Psoas muscle (tissue), 8 donors: ENCODE measurements around the gene ANKRD13C. TPM values are rescaled to one million over a fixed set of nuclear protein-coding genes. Genes with fewer than 3 reads are reported as not detected.

Source experiments
- ATAC-seq, 4 donors: fragments of 200-7000 bp; cut with Tn5 transposase; one replicate each; pipeline ENCODE4 v1.9.1; 2020; ENCODE audit warnings: moderate library complexity in 3 of 4, mild to moderate bottlenecking in 2 of 4
- DNase-seq, 2 donors: peaks; one replicate each; pipeline ENCODE4 v3.0.0-alpha.2; 2020
- H3K27ac ChIP-seq: fragments of 200-600 bp; one replicate; pipeline ENCODE4 v1.8.0; 2022
- H3K27me3 ChIP-seq, 3 donors: fragments of 200-600 bp in 1 of 3; one replicate each; pipeline versions ENCODE4 v1.6.1 to v1.8.0; 2013 to 2022; ENCODE audit warnings: low read length in 2 of 3, mild to moderate bottlenecking in 2 of 3, moderate library complexity in 1 of 3; ENCODE audit not compliant: insufficient read depth in 3 of 3
- H3K36me3 ChIP-seq, 2 donors: fragments of 200-600 bp in 1 of 2; one replicate each; pipeline versions ENCODE4 v1.6.1 to v1.8.0; 2013 to 2022; ENCODE audit warnings: low read depth in 1 of 2, mild to moderate bottlenecking in 1 of 2, moderate library complexity in 1 of 2; ENCODE audit not compliant: insufficient read depth in 1 of 2
- H3K4me1 ChIP-seq: fragments of 200-600 bp; one replicate; pipeline ENCODE4 v1.8.0; 2022
- H3K4me3 ChIP-seq: fragments of 200-600 bp; one replicate; pipeline ENCODE4 v1.8.0; 2022; ENCODE audit warnings: mild to moderate bottlenecking
- H3K9me3 ChIP-seq: fragments of 200-600 bp; one replicate; pipeline ENCODE4 v1.8.0; 2022
- WGBS, 3 donors: extraction: QIAGEN DNeasy Blood & Tissue Kit; methylation state at CpG; one replicate each; pipeline versions ENCODE4 v1.1.6 to v1.1.7; 2013; 5-methylcytosine and 5-hydroxymethylcytosine counted together
- intact Hi-C, 2 donors: fragments of 100-400 bp; cut with DNase I; formaldehyde crosslinking; loops; one replicate each; pipeline versions ENCODE4 v1.11.0 to v1.14.2; 2022
- long read RNA-seq, 2 donors: library from polyadenylated mRNA; unstranded; transcript quantifications; one replicate each; pipeline ENCODE4 v2.0.0, GENCODE V29; 2021
- polyA plus RNA-seq, 3 donors: library from polyadenylated mRNA; stranded (reverse); fragments of 200-250 nt; gene quantifications; one replicate each; pipeline ENCODE4 v1.2.3, GENCODE V29; 2013
- total RNA-seq, 4 donors: library from RNA; stranded (reverse); fragmentation: NEBNext Ultra II Directional in 2 of 4; extraction: Animal tissue kit (Norgen Biotek cat#: 25700) in 2 of 4; gene quantifications; one replicate each; pipeline versions ENCODE4 v1.2.1 to v1.2.4, GENCODE V29; 2021 to 2023
- TF ChIP-seq, protein P1 (sequence below): fragments of 200-600 bp; IDR thresholded peaks from one replicate; pipeline ENCODE4 v1.8.0; 2022; ENCODE audit warnings: antibody characterized with exemption
- donor health status: healthy with polysubstance abuse.
- donor health status: DM: no; HTN: no; CAD: no; lungs with moderate emphysema.
- donor health status: Bipolar disorder and iron deficiency.
- donor health status: healthy.
- donor health status: DM: yes; HTN: yes; CAD: no.
- donor health status: DM: no; HTN: no; CAD: no.
- donor health status: DM: no; HTN: no; CAD: no.
- donor health status: DM: yes; HTN: yes; CAD: no.

The ANKRD13C gene, protein sequence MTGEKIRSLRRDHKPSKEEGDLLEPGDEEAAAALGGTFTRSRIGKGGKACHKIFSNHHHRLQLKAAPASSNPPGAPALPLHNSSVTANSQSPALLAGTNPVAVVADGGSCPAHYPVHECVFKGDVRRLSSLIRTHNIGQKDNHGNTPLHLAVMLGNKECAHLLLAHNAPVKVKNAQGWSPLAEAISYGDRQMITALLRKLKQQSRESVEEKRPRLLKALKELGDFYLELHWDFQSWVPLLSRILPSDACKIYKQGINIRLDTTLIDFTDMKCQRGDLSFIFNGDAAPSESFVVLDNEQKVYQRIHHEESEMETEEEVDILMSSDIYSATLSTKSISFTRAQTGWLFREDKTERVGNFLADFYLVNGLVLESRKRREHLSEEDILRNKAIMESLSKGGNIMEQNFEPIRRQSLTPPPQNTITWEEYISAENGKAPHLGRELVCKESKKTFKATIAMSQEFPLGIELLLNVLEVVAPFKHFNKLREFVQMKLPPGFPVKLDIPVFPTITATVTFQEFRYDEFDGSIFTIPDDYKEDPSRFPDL
- 10 to 100 TPM; 10.5 to 18.1 (median 11.7) TPM for total RNA-seq
- polyA plus RNA-seq, result 10 to 100 TPM in 1 of 3 donors, 1 to 10 TPM in 2; 5.9 to 12.6 (median 6.5) TPM
- long read RNA-seq, donor 1, full-length matches to known transcripts, result 6 of 11 reads
- long read RNA-seq, donor 1, partial matches to known transcripts, result 2 of 11 reads
- long read RNA-seq, donor 1, other reads (novel, unspliced or antisense), result 3 of 11 reads
- long read RNA-seq, donor 2, full-length matches to known transcripts, result 19 of 36 reads
- long read RNA-seq, donor 2, partial matches to known transcripts, result 5 of 36 reads
- long read RNA-seq, donor 2, other reads (novel, unspliced or antisense), result 12 of 36 reads

GRCh38 chr1:70354332-70355110 is at the start of gene ANKRD13C:
Gene ANKRD13C, minus strand, starts transcription at chr1:70354722. Its CDS starts 314 bp downstream, at chr1:70354408.
- Histone ChIP-seq H3K4me3 (peak within 1 kb of the TSS; percentile 78), H3K4me1 (peaks cover 37% of the 10 kb centered on the region), H3K36me3 (no peaks in the 10 kb centered on the region), H3K27ac (peak within 1 kb of the TSS; percentile 90), H3K9me3 (no peaks in the 10 kb centered on the region), H3K27me3 (no peaks in the 10 kb centered on the region)
- peak; percentile 98 for ATAC-seq
- intact Hi-C loops, result loop anchor here in 1 of 2 donors (1.0 kb wide), 1 partner anchor 133 kb away; the partner anchor contains the start of gene SRSF11
- TF ChIP-seq, protein P1, sequence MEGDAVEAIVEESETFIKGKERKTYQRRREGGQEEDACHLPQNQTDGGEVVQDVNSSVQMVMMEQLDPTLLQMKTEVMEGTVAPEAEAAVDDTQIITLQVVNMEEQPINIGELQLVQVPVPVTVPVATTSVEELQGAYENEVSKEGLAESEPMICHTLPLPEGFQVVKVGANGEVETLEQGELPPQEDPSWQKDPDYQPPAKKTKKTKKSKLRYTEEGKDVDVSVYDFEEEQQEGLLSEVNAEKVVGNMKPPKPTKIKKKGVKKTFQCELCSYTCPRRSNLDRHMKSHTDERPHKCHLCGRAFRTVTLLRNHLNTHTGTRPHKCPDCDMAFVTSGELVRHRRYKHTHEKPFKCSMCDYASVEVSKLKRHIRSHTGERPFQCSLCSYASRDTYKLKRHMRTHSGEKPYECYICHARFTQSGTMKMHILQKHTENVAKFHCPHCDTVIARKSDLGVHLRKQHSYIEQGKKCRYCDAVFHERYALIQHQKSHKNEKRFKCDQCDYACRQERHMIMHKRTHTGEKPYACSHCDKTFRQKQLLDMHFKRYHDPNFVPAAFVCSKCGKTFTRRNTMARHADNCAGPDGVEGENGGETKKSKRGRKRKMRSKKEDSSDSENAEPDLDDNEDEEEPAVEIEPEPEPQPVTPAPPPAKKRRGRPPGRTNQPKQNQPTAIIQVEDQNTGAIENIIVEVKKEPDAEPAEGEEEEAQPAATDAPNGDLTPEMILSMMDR, result no peak
- WGBS, 3 donors, result 0 to 1% (median 1%) methylated on average over 56 to 65 of the region's 65 CpGs
- DNase-seq, result peak; percentile 92 to 95

- Histone ChIP-seq H3K36me3 (no peaks in the 10 kb centered on the region), H3K9me3 (no peaks in the 10 kb centered on the region), H3K4me1 (no peaks in the 10 kb centered on the region), H3K27ac (no peak overlapping the region), H3K4me3 (no peak overlapping the region), H3K27me3 (no peaks in the 10 kb centered on the region)
- 78 to 94% (median 83%) methylated on average over 2 of the region's 2 CpGs for WGBS, 3 donors
- DNase-seq (no peak), ATAC-seq (no peak)
- TF ChIP-seq, protein P1, result no peak
- intact Hi-C loops, result no loop called here
Observed at GRCh38 chr1:70403759-70404158, 49.2 kb upstream of the ANKRD13C start.

GRCh38 chr1:70401974-70402373 is 47.5 kb upstream of the ANKRD13C start:
- no peak overlapping the region for H3K27ac ChIP-seq
- H3K36me3 ChIP-seq, result no peaks in the 10 kb centered on the region
- DNase-seq, result no peak
- no peaks in the 10 kb centered on the region for H3K27me3 ChIP-seq
- 85 to 94% (median 90%) methylated on average over 1 of the region's 1 CpG for WGBS, 3 donors
- H3K9me3 ChIP-seq, result no peaks in the 10 kb centered on the region
- H3K4me1 ChIP-seq, result no peaks in the 10 kb centered on the region
- TF ChIP-seq, protein P1, result no peak
- no peak for ATAC-seq
- H3K4me3 ChIP-seq, result no peak overlapping the region
- intact Hi-C loops, result no loop called here

GRCh38 chr1:70400335-70400734 is 45.8 kb upstream of the ANKRD13C start:
- WGBS, 3 donors, result 79 to 95% (median 89%) methylated on average over 1 of the region's 1 CpG
- TF ChIP-seq, protein P1, result no peak
- no peaks in the 10 kb centered on the region for H3K4me1 ChIP-seq
- no peaks in the 10 kb centered on the region for H3K36me3 ChIP-seq
- H3K27ac ChIP-seq, result no peak overlapping the region
- intact Hi-C loops, result no loop called here
- ATAC-seq (no peak), DNase-seq (no peak)
- no peak overlapping the region for H3K4me3 ChIP-seq
- no peaks in the 10 kb centered on the region for H3K9me3 ChIP-seq
- H3K27me3 ChIP-seq, result no peaks in the 10 kb centered on the region
